Neural progenitor cell (in vitro differentiated cells): ENCODE measurements around the gene GABRE. TPM values are rescaled to one million over a fixed set of nuclear protein-coding genes. Genes with fewer than 3 reads are reported as not detected.

Experiments
- DNase-seq: peaks from one replicate; pipeline ENCODE4 v3.0.0-alpha.2; 2016; ENCODE audit warnings: low spot score
- H2AFZ ChIP-seq: fragments of 200-600 bp; sonication (generic); replicated peaks from 2 replicates; pipeline ENCODE4 v1.6.1; 2016; ENCODE audit warnings: antibody characterized with exemption
- H3F3A ChIP-seq: fragments of 200-600 bp; sonication (generic); 2 replicates; pipeline ENCODE4 v1.6.1; 2016; ENCODE audit warnings: antibody characterized with exemption, low read depth
- H3K27ac ChIP-seq: fragments of 200-600 bp; sonication (generic); 2 replicates; pipeline ENCODE4 v1.5.1; 2016; ENCODE audit warnings: mild to moderate bottlenecking
- H3K27me3 ChIP-seq: fragments of 200-600 bp; sonication (generic); 2 replicates; pipeline ENCODE4 v1.6.1; 2016; ENCODE audit warnings: mild to moderate bottlenecking, moderate library complexity
- H3K36me3 ChIP-seq: fragments of 200-600 bp; sonication (generic); 2 replicates; pipeline ENCODE4 v1.5.1; 2016
- H3K4me1 ChIP-seq: fragments of 200-600 bp; sonication (generic); 2 replicates; pipeline ENCODE4 v1.6.1; 2016; ENCODE audit warnings: mixed run types
- H3K4me2 ChIP-seq: fragments of 200-600 bp; sonication (generic); 2 replicates; pipeline ENCODE4 v1.6.1; 2016
- H3K4me3 ChIP-seq: fragments of 200-600 bp; sonication (generic); 2 replicates; pipeline ENCODE4 v1.5.1; 2016
- H3K79me2 ChIP-seq: fragments of 200-600 bp; sonication (generic); 2 replicates; pipeline ENCODE4 v1.6.1; 2016; ENCODE audit warnings: low read depth
- H3K9ac ChIP-seq: fragments of 200-600 bp; sonication (generic); 2 replicates; pipeline ENCODE4 v1.6.1; 2016
- H3K9me3 ChIP-seq: fragments of 200-600 bp; sonication (generic); 2 replicates; pipeline ENCODE4 v1.5.1; 2016; ENCODE audit warnings: low read depth
- H4K20me1 ChIP-seq: fragments of 200-600 bp; sonication (generic); 2 replicates; pipeline ENCODE4 v1.6.1; 2016; ENCODE audit warnings: low read depth
- H3K27ac Mint-ChIP-seq: 3 replicates; pipeline ENCODE4 v1.8.0; 2021; ENCODE audit warnings: mixed read lengths
- H3K27me3 Mint-ChIP-seq: 2 replicates; pipeline ENCODE4 v1.8.0; 2022; ENCODE audit warnings: low read depth, mild to moderate bottlenecking, inconsistent platforms, moderate library complexity, mixed read lengths; ENCODE audit not compliant: insufficient read depth
- H3K36me3 Mint-ChIP-seq: 3 replicates; pipeline ENCODE4 v1.8.0; 2021; ENCODE audit warnings: mixed read lengths
- H3K4me1 Mint-ChIP-seq: 3 replicates; pipeline ENCODE4 v1.8.0; 2021; ENCODE audit warnings: mixed read lengths
- H3K4me3 Mint-ChIP-seq: 3 replicates; pipeline ENCODE4 v1.8.0; 2021; ENCODE audit warnings: mild to moderate bottlenecking, moderate library complexity, mixed read lengths
- H3K9me3 Mint-ChIP-seq: 3 replicates; pipeline ENCODE4 v1.8.0; 2020; ENCODE audit warnings: mixed read lengths
- EZH2 ChIP-seq: fragments of 200-600 bp; sonication (generic); IDR thresholded peaks from 2 replicates; pipeline ENCODE4 v1.6.1; 2017; ENCODE audit warnings: antibody characterized with exemption, mild to moderate bottlenecking, moderate library complexity
- EZH2phosphoT487 ChIP-seq: fragments of 200-600 bp; sonication (generic); IDR thresholded peaks from 2 replicates; pipeline ENCODE4 v1.6.1; 2017; ENCODE audit warnings: antibody characterized with exemption
- total RNA-seq: library from RNA; depleted of rRNA; stranded (reverse); fragments of >200 nt; gene quantifications from 2 replicates; pipeline ENCODE4 v1.2.3, GENCODE V29; 2015; ENCODE audit warnings: low replicate concordance
- TF ChIP-seq, protein P1 (sequence below): fragments of 200-600 bp; sonication (generic); IDR thresholded peaks from 2 replicates; pipeline ENCODE4 v1.5.1; 2017; ENCODE audit warnings: antibody characterized with exemption, mild to moderate bottlenecking

GABRE gene
- total RNA-seq, 1 donor from 2014 or later, result 0.92 TPM

DNA sequence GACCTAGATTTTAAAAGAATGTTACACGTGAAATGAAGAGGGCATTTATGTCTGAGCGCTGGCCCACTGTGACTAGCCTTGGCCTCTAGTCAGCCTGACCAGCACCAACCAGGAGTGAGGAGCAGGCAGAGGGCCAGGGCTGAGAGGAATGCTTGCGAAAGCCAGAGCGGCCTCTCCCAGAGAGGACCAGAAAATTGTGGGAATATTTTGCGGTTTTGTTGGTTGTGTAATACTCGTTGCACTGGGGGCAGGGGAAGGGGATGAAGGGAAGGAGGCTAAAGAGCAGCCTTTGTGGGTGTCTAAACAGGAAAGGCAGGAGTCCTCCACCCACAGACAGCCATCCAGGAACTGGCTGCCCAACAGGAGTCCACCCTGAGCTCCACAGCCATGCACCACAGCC, 3.8 kb downstream of the GABRE start:
- Histone ChIP-seq H3K4me3 (no peak overlapping the region), H3F3A (no peaks in the 10 kb centered on the region), H3K36me3 (no peaks in the 10 kb centered on the region), H3K27ac (no peak overlapping the region), H2AFZ (no peak overlapping the region), H3K27me3 (peaks cover 39% of the 10 kb centered on the region), H3K9me3 (no peaks in the 10 kb centered on the region), H3K4me1 (no peaks in the 10 kb centered on the region), H3K79me2 (no peaks in the 10 kb centered on the region), H3K9ac (no peak overlapping the region), H3K4me2 (no peak overlapping the region), H4K20me1 (no peaks in the 10 kb centered on the region)
- Mint-ChIP-seq H3K27me3 (peaks cover 6% of the 10 kb centered on the region), H3K9me3 (peaks cover 8% of the 10 kb centered on the region), H3K27ac (no peak overlapping the region), H3K36me3 (no peaks in the 10 kb centered on the region), H3K4me1 (peaks cover 3% of the 10 kb centered on the region), H3K4me3 (no peak overlapping the region)
- TF ChIP-seq, protein P1, sequence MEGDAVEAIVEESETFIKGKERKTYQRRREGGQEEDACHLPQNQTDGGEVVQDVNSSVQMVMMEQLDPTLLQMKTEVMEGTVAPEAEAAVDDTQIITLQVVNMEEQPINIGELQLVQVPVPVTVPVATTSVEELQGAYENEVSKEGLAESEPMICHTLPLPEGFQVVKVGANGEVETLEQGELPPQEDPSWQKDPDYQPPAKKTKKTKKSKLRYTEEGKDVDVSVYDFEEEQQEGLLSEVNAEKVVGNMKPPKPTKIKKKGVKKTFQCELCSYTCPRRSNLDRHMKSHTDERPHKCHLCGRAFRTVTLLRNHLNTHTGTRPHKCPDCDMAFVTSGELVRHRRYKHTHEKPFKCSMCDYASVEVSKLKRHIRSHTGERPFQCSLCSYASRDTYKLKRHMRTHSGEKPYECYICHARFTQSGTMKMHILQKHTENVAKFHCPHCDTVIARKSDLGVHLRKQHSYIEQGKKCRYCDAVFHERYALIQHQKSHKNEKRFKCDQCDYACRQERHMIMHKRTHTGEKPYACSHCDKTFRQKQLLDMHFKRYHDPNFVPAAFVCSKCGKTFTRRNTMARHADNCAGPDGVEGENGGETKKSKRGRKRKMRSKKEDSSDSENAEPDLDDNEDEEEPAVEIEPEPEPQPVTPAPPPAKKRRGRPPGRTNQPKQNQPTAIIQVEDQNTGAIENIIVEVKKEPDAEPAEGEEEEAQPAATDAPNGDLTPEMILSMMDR, result no peak
- no peak for TF ChIP-seq EZH2
- no peak for DNase-seq

DNA sequence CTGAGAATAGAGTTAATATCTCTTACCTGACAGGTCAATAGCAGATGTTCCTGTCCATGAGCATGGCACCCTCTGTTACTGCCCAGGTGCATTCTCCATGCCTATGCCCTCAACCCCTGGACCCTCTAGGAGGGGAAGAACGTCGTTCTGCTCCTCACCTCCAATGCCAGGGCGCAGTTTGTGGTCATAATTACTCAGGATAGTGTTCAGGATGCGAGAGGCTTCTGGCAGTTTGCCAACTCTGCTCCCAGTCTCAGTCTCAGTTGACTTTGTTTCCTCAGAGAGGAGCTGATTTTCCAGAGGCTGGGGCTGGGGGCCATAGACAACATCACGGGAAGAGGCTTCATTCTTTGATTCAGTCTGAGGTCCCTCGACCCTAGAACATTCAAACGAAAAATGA, 4.4 kb downstream of the GABRE start:
- H3K4me1 Mint-ChIP-seq, result peaks cover 3% of the 10 kb centered on the region
- no peak overlapping the region for H3K4me3 Mint-ChIP-seq
- no peak overlapping the region for H3K27ac Mint-ChIP-seq
- H3K4me1 ChIP-seq, result no peaks in the 10 kb centered on the region
- TF ChIP-seq EZH2phosphoT487 (no peak), EZH2 (no peak)
- TF ChIP-seq, protein P1, result no peak
- H3K9me3 ChIP-seq, result no peaks in the 10 kb centered on the region
- H3F3A ChIP-seq, result no peaks in the 10 kb centered on the region
- H3K27me3 ChIP-seq, result peaks cover 32% of the 10 kb centered on the region
- no peak overlapping the region for H2AFZ ChIP-seq
- no peak overlapping the region for H3K27ac ChIP-seq
- H3K9ac ChIP-seq, result no peak overlapping the region
- H3K36me3 Mint-ChIP-seq, result no peaks in the 10 kb centered on the region
- H3K27me3 Mint-ChIP-seq, result peaks cover 8% of the 10 kb centered on the region
- H3K9me3 Mint-ChIP-seq, result peaks cover 10% of the 10 kb centered on the region
- DNase-seq, result no peak
- no peak overlapping the region for H3K4me2 ChIP-seq
- no peaks in the 10 kb centered on the region for H3K79me2 ChIP-seq
- no peaks in the 10 kb centered on the region for H3K36me3 ChIP-seq
- no peaks in the 10 kb centered on the region for H4K20me1 ChIP-seq
- no peak overlapping the region for H3K4me3 ChIP-seq

DNA sequence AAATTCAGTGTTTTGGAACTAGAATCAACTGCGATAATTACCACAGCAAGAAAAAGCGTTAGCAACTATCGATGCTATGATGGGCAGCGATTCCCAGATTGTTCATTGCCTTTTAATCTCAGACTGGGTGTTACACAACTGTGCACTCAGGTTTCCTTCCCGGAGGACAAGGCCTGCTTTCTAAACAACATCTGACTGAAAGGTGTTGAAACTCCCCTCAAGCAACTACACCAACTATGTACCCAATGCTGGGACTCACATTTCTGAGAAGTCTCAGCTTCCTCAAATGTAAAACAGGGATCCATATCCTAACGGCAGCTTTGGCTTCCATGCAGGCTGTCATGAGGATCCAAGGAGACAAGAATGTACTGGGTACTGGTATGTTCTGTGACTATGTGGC, 8.2 kb downstream of the GABRE start:
- Histone ChIP-seq H3K36me3 (no peaks in the 10 kb centered on the region), H4K20me1 (no peaks in the 10 kb centered on the region), H3K27ac (no peak overlapping the region), H2AFZ (no peak overlapping the region), H3K79me2 (no peaks in the 10 kb centered on the region), H3K4me1 (no peaks in the 10 kb centered on the region), H3F3A (no peaks in the 10 kb centered on the region), H3K4me2 (no peak overlapping the region), H3K27me3 (no peaks in the 10 kb centered on the region), H3K9ac (no peak overlapping the region), H3K9me3 (no peaks in the 10 kb centered on the region), H3K4me3 (no peak overlapping the region)
- Mint-ChIP-seq H3K4me1 (no peaks in the 10 kb centered on the region), H3K4me3 (no peak overlapping the region), H3K9me3 (peaks cover 4% of the 10 kb centered on the region), H3K36me3 (no peaks in the 10 kb centered on the region), H3K27ac (no peak overlapping the region), H3K27me3 (peaks cover 5% of the 10 kb centered on the region)
- no peak for DNase-seq
- no peak for TF ChIP-seq EZH2
- TF ChIP-seq, protein P1, result no peak
- TF ChIP-seq EZH2phosphoT487, result no peak
